GM23338 (cell line): Measurements from ENCODE around the gene TTC28. TPM values are rescaled to one million over a fixed set of nuclear protein-coding genes. Genes with fewer than 3 reads are reported as not detected.

ENCODE experiments used
- ATAC-seq: fragments of 200-7000 bp; cut with Tn5 transposase; 3 replicates; pipeline ENCODE4 v1.9.1; 2020
- DNase-seq: peaks from one replicate; pipeline ENCODE4 v3.0.0-alpha.2; 2015; ENCODE audit warnings: low spot score
- H2AFZ ChIP-seq: fragments of 200-600 bp; sonication (generic); 2 replicates; pipeline ENCODE4 v1.8.0; 2016; ENCODE audit warnings: antibody characterized with exemption, mild to moderate bottlenecking, moderate library complexity
- H3F3A ChIP-seq: fragments of 200-600 bp; sonication (generic); replicated peaks from 2 replicates; pipeline ENCODE4 v1.8.0; 2017; ENCODE audit warnings: antibody characterized with exemption, mixed run types, low read depth
- H3K27ac ChIP-seq: fragments of 200-600 bp; sonication (generic); 2 replicates; pipeline ENCODE4 v1.6.1; 2016; ENCODE audit warnings: low read depth
- H3K27me3 ChIP-seq: fragments of 200-600 bp; sonication (generic); 2 replicates; pipeline ENCODE4 v1.8.0; 2016; ENCODE audit warnings: mild to moderate bottlenecking, mixed run types, moderate library complexity; ENCODE audit not compliant: insufficient read depth
- H3K36me3 ChIP-seq: fragments of 200-600 bp; sonication (generic); 2 replicates; pipeline ENCODE4 v1.8.0; 2016; ENCODE audit warnings: mild to moderate bottlenecking; ENCODE audit not compliant: insufficient read depth
- H3K4me1 ChIP-seq: fragments of 200-600 bp; sonication (generic); 2 replicates; pipeline ENCODE4 v1.8.0; 2016; ENCODE audit warnings: mild to moderate bottlenecking, moderate library complexity; ENCODE audit not compliant: insufficient read depth
- H3K4me2 ChIP-seq: fragments of 200-600 bp; sonication (generic); 2 replicates; pipeline ENCODE4 v1.7.1; 2017; ENCODE audit warnings: mixed run types
- H3K4me3 ChIP-seq: fragments of 200-600 bp; sonication (generic); 2 replicates; pipeline ENCODE4 v1.6.1; 2016; ENCODE audit warnings: mixed run types
- H3K79me2 ChIP-seq: fragments of 200-600 bp; sonication (generic); replicated peaks from 2 replicates; pipeline ENCODE4 v1.8.0; 2017; ENCODE audit warnings: mild to moderate bottlenecking; ENCODE audit not compliant: insufficient read depth
- H3K9me2 ChIP-seq: fragments of 200-600 bp; sonication (generic); 2 replicates; pipeline ENCODE4 v1.8.0; 2017; ENCODE audit not compliant: insufficient read depth
- H4K20me1 ChIP-seq: fragments of 200-600 bp; sonication (generic); replicated peaks from 2 replicates; pipeline ENCODE4 v1.8.0; 2017; ENCODE audit warnings: mild to moderate bottlenecking; ENCODE audit not compliant: insufficient read depth
- H3K27ac Mint-ChIP-seq: 2 replicates; pipeline ENCODE4 v1.8.0; 2020; ENCODE audit warnings: inconsistent platforms, mild to moderate bottlenecking, moderate library complexity, mixed read lengths
- H3K27me3 Mint-ChIP-seq: 3 replicates; pipeline ENCODE4 v1.8.0; 2022; ENCODE audit warnings: low read depth, mild to moderate bottlenecking, moderate library complexity, mixed read lengths, inconsistent platforms; ENCODE audit not compliant: insufficient read depth, poor library complexity
- H3K36me3 Mint-ChIP-seq: 3 replicates; pipeline ENCODE4 v1.8.0; 2021; ENCODE audit warnings: low read depth, mild to moderate bottlenecking, inconsistent platforms, moderate library complexity, mixed read lengths
- H3K4me1 Mint-ChIP-seq: 3 replicates; pipeline ENCODE4 v1.8.0; 2020; ENCODE audit warnings: mild to moderate bottlenecking, inconsistent platforms, mixed read lengths
- H3K4me3 Mint-ChIP-seq: 3 replicates; pipeline ENCODE4 v1.8.0; 2021; ENCODE audit warnings: moderate library complexity, mild to moderate bottlenecking, inconsistent platforms, mixed read lengths
- H3K9me3 Mint-ChIP-seq: 3 replicates; pipeline ENCODE4 v1.8.0; 2020; ENCODE audit warnings: moderate library complexity, mild to moderate bottlenecking, inconsistent platforms, mixed read lengths
- CREB1 ChIP-seq: fragments of 250-450 bp; sonication (Bioruptor Pico); IDR thresholded peaks from 2 replicates; pipeline ENCODE4 v1.5.0; 2020; ENCODE audit warnings: low read depth, mild to moderate bottlenecking, moderate library complexity
- CTCF ChIP-seq, 2 experiments: fragments of 200-600 bp in 1 of 2; sonication (generic) in 1 of 2; conservative IDR thresholded peaks; 2 replicates each; pipeline versions ENCODE4 v1.5.1 to v1.6.1; 2016 to 2017; ENCODE audit warnings: antibody characterized with exemption in 2 of 2, low read depth in 2 of 2, mild to moderate bottlenecking in 2 of 2, moderate library complexity in 1 of 2
- ETS1 ChIP-seq: IDR thresholded peaks from 2 replicates; pipeline ENCODE4 v1.6.1; 2016; ENCODE audit warnings: antibody characterized with exemption
- EZH2 ChIP-seq: fragments of 200-600 bp; sonication (generic); IDR thresholded peaks from one replicate; pipeline ENCODE4 v1.8.0; 2017; ENCODE audit warnings: antibody characterized with exemption, mild to moderate bottlenecking, low read depth; ENCODE audit not compliant: unreplicated experiment
- EZH2phosphoT487 ChIP-seq: fragments of 200-600 bp; sonication (generic); IDR thresholded peaks from one replicate; pipeline ENCODE4 v1.8.1; 2018; ENCODE audit warnings: antibody characterized with exemption; ENCODE audit not compliant: unreplicated experiment
- JUNB ChIP-seq: IDR thresholded peaks from one replicate; pipeline ENCODE4 v1.6.1; 2016; ENCODE audit warnings: antibody characterized with exemption; ENCODE audit not compliant: unreplicated experiment
- NANOG ChIP-seq: IDR thresholded peaks from 2 replicates; pipeline ENCODE4 v1.6.1; 2016; ENCODE audit warnings: antibody characterized with exemption, borderline replicate concordance
- POLR2AphosphoS5 ChIP-seq: IDR thresholded peaks from 2 replicates; pipeline ENCODE4 v1.6.1; 2016; ENCODE audit warnings: antibody characterized with exemption, low read depth
- REST ChIP-seq: IDR thresholded peaks from one replicate; pipeline ENCODE4 v1.6.1; 2018; ENCODE audit warnings: antibody characterized with exemption; ENCODE audit not compliant: unreplicated experiment
- STAT1 ChIP-seq: IDR thresholded peaks from one replicate; pipeline ENCODE4 v1.6.1; 2016; ENCODE audit warnings: antibody characterized with exemption; ENCODE audit not compliant: unreplicated experiment
- ZNF114 ChIP-seq: fragments of 250-450 bp; sonication (Bioruptor Pico); IDR thresholded peaks from 2 replicates; pipeline ENCODE4 v1.5.0; 2020; ENCODE audit warnings: mild to moderate bottlenecking, moderate library complexity
- ZNF331 ChIP-seq: fragments of 250-450 bp; sonication (Bioruptor Pico); IDR thresholded peaks from 2 replicates; pipeline ENCODE4 v1.5.0; 2020; ENCODE audit warnings: low read depth, mild to moderate bottlenecking, moderate library complexity
- ZNF462 ChIP-seq: fragments of 250-450 bp; sonication (Bioruptor Pico); IDR thresholded peaks from 2 replicates; pipeline ENCODE4 v1.5.0; 2020; ENCODE audit warnings: mild to moderate bottlenecking, moderate library complexity
- polyA plus RNA-seq: library from polyadenylated mRNA; unstranded; fragments of >200 nt; fragmentation: Nextera tagmentation; extraction: Ambion mirVana; gene quantifications from 2 replicates; pipeline ENCODE4 v1.2.1, GENCODE V29; 2016
- total RNA-seq: library from RNA; depleted of rRNA; stranded (reverse); fragments of >200 nt; shearing (Covaris generic); gene quantifications from 2 replicates; pipeline ENCODE4 v1.2.3, GENCODE V29; 2014

The TTC28 gene
- total and polyA plus RNA-seq, 2 experiments from 2014 or later: 4.5 to 16.1 TPM

GRCh38 chr22:28143961-28144745 lies 535.5 kb downstream of the TTC28 start:
- no peaks in the 10 kb centered on the region for H4K20me1 ChIP-seq
- H3K4me1 Mint-ChIP-seq: peaks cover 34% of the 10 kb centered on the region
- H3K9me2 ChIP-seq: no peaks in the 10 kb centered on the region
- H2AFZ ChIP-seq: no peak overlapping the region
- peaks cover 15% of the 10 kb centered on the region for H3K4me1 ChIP-seq
- ATAC-seq (no peak), DNase-seq (no peak)
- TF ChIP-seq EZH2 (no peak), STAT1 (no peak), REST (no peak), EZH2phosphoT487 (no peak), ZNF462 (CRISPR knock-in tag) (no peak), CREB1 (no peak), NANOG (no peak), ZNF114 (no peak), ETS1 (no peak), JUNB (no peak), CTCF (conservative IDR thresholded peaks at IDR 0.05; ENCODE audit: low read depth in 2 of 2) (no peak), ZNF331 (CRISPR knock-in tag) (no peak), POLR2AphosphoS5 (no peak)
- H3K4me2 ChIP-seq: no peak overlapping the region
- H3F3A ChIP-seq: no peaks in the 10 kb centered on the region
- H3K4me3 Mint-ChIP-seq: no peak overlapping the region
- H3K27me3 Mint-ChIP-seq: no peaks in the 10 kb centered on the region
- H3K36me3 ChIP-seq: no peaks in the 10 kb centered on the region
- no peaks in the 10 kb centered on the region for H3K79me2 ChIP-seq
- no peaks in the 10 kb centered on the region for H3K9me3 Mint-ChIP-seq
- no peak overlapping the region for H3K27ac ChIP-seq
- H3K27me3 ChIP-seq: no peaks in the 10 kb centered on the region
- H3K36me3 Mint-ChIP-seq: no peaks in the 10 kb centered on the region
- no peak overlapping the region for H3K4me3 ChIP-seq
- no peak overlapping the region for H3K27ac Mint-ChIP-seq
